Right cardiac atrium (tissue), 5 donors: ENCODE data around the gene PTTG1IP. TPM values are rescaled to one million over a fixed set of nuclear protein-coding genes. Genes with fewer than 3 reads are reported as not detected.

Source experiments
- ATAC-seq, 2 donors: fragments of 200-7000 bp; cut with Tn5 transposase; one replicate each; pipeline versions ENCODE4 v1.8.0 to v1.9.1; 2020; ENCODE audit warnings: moderate library complexity in 2 of 2, mild to moderate bottlenecking in 1 of 2
- DNase-seq, 3 donors: peaks; one replicate each; pipeline ENCODE4 v3.0.0-alpha.2; 2020
- H3K27ac ChIP-seq: one replicate; pipeline ENCODE4 v1.5.1; 2013; ENCODE audit warnings: mild to moderate bottlenecking, low read length, control low read depth, moderate library complexity
- H3K27me3 ChIP-seq: one replicate; pipeline ENCODE4 v1.6.1; 2013; ENCODE audit not compliant: control insufficient read depth, insufficient read depth
- H3K4me1 ChIP-seq: one replicate; pipeline ENCODE4 v1.6.1; 2013; ENCODE audit warnings: low read length; ENCODE audit not compliant: control insufficient read depth, insufficient read depth
- H3K4me3 ChIP-seq: one replicate; pipeline ENCODE4 v1.5.1; 2013; ENCODE audit warnings: low read length, control low read depth
- H3K9me3 ChIP-seq: one replicate; pipeline ENCODE4 v1.6.1; 2013; ENCODE audit warnings: low read length; ENCODE audit not compliant: control insufficient read depth
- WGBS: extraction: QIAGEN DNeasy Blood & Tissue Kit; methylation state at CpG from one replicate; pipeline ENCODE4 v1.1.7; 2013; 5-methylcytosine and 5-hydroxymethylcytosine counted together
- intact Hi-C, 4 donors: fragments of 100-400 bp; cut with DNase I; formaldehyde crosslinking; loops; one replicate each; pipeline versions ENCODE4 v1.11.0 to v1.14.0; 2022 to 2023
- polyA plus RNA-seq: library from polyadenylated mRNA; stranded (reverse); fragments of 200-250 nt; gene quantifications from one replicate; pipeline ENCODE4 v1.2.3, GENCODE V29; 2013
- total RNA-seq, 4 donors: library from RNA; stranded (reverse); fragmentation: NEBNext Ultra II Directional; extraction: Animal tissue kit (Norgen Biotek cat#: 25700); gene quantifications; one replicate each; pipeline ENCODE4 v1.2.1, GENCODE V29; 2021
- donor health status: healthy with polysubstance abuse.
- donor health status: DM: no; HTN: yes; CAD: no.
- donor health status: DM: no; HTN: no; CAD: no.
- donor health status: DM: no; HTN: yes; CAD: no; lungs with severe emphysema.
- donor health status: DM: yes; HTN: yes; CAD: no.

Gene PTTG1IP
- total and polyA plus RNA-seq, 5 donors: 172 to 206 (median 195) TPM

- no peak overlapping the region for H3K27ac ChIP-seq
- H3K9me3 ChIP-seq: no peaks in the 10 kb centered on the region
- no peak for ATAC-seq
- H3K27me3 ChIP-seq: no peaks in the 10 kb centered on the region
- no peak overlapping the region for H3K4me3 ChIP-seq
- H3K4me1 ChIP-seq: peaks cover 2% of the 10 kb centered on the region
- WGBS: 88% methylated on average over 12 of the region's 12 CpGs
- intact Hi-C loops: loop anchor here in 1 of 4 donors (10.0 kb wide), 1 partner anchor 72 kb away; the partner anchor contains the start of gene UBE2G2
- no peak for DNase-seq
These were observed 3.5 kb upstream of the PTTG1IP start for GRCh38 chr21:44876849-44877575.

- no peak for DNase-seq
- ATAC-seq: peak in 1 of 2 donors; percentile 6
- peak overlapping the region; percentile 44 for H3K4me3 ChIP-seq
- WGBS: 14% methylated on average over 6 of the region's 6 CpGs
- no peaks in the 10 kb centered on the region for H3K9me3 ChIP-seq
- intact Hi-C loops: loop anchor here in 1 of 4 donors (10.0 kb wide), 1 partner anchor 71 kb away; the partner anchor contains the start of gene UBE2G2
- no peaks in the 10 kb centered on the region for H3K27me3 ChIP-seq
- peak overlapping the region; percentile 78 for H3K27ac ChIP-seq
- H3K4me1 ChIP-seq: peaks cover 4% of the 10 kb centered on the region
These were observed 1.8 kb upstream of the PTTG1IP start for GRCh38 chr21:44875316-44875700.

GRCh38 chr21:44874497-44875315 lies 1.2 kb upstream of the PTTG1IP start:
- peak; percentile 84 to 93 (median 92) for DNase-seq
- Histone ChIP-seq H3K9me3 (no peaks in the 10 kb centered on the region), H3K4me3 (peak overlapping the region; percentile 44), H3K27me3 (no peaks in the 10 kb centered on the region), H3K27ac (peak overlapping the region; percentile 78), H3K4me1 (peaks cover 4% of the 10 kb centered on the region)
- ATAC-seq: peak; percentile 54 to 63
- intact Hi-C loops: loop anchor here (5.0 to 10.0 kb wide), 3 partner anchors 57 to 72 kb away; partner anchors contain the start of genes SUMO3 (in 2 of the 4) and UBE2G2 (in 2 of the 4)
- WGBS: 10% methylated on average over 49 of the region's 49 CpGs

- Histone ChIP-seq H3K9me3 (no peaks in the 10 kb centered on the region), H3K4me3 (peak overlapping the region; percentile 44), H3K4me1 (peaks cover 5% of the 10 kb centered on the region), H3K27me3 (no peaks in the 10 kb centered on the region), H3K27ac (peak overlapping the region; percentile 78)
- intact Hi-C loops: loop anchor here (5.0 to 10.0 kb wide), 3 partner anchors 57 to 72 kb away; partner anchors contain the start of genes SUMO3 (in 2 of the 4) and UBE2G2 (in 2 of the 4)
- 6% methylated on average over 20 of the region's 20 CpGs for WGBS
- no peak for DNase-seq
- ATAC-seq: no peak
These were observed 678 bp upstream of the PTTG1IP start for GRCh38 chr21:44874240-44874496.

- intact Hi-C loops: loop anchor here (5.0 to 10.0 kb wide), 3 partner anchors 56 to 71 kb away; partner anchors contain the start of genes SUMO3 (in 2 of the 4) and UBE2G2 (in 2 of the 4)
These were observed 688 bp downstream of the PTTG1IP start for GRCh38 chr21:44872649-44873355.

GRCh38 chr21:44872323-44872648 lies 1.2 kb downstream of the PTTG1IP start:
- Histone ChIP-seq H3K9me3 (no peaks in the 10 kb centered on the region), H3K4me3 (peak overlapping the region; percentile 59), H3K27me3 (no peaks in the 10 kb centered on the region), H3K27ac (peak overlapping the region; percentile 32), H3K4me1 (peaks cover 17% of the 10 kb centered on the region)
- WGBS: 10% methylated on average over 3 of the region's 3 CpGs
- intact Hi-C loops: loop anchor here (5.0 to 10.0 kb wide), 3 partner anchors 55 to 70 kb away; partner anchors contain the start of genes SUMO3 (in 2 of the 4) and UBE2G2 (in 2 of the 4)
- DNase-seq (no peak), ATAC-seq (no peak)

More at GRCh38 chr21:44872649-44873355, 688 bp downstream of the PTTG1IP start:
- peaks cover 15% of the 10 kb centered on the region for H3K4me1 ChIP-seq
- no peaks in the 10 kb centered on the region for H3K9me3 ChIP-seq
- peak overlapping the region; percentile 59 for H3K4me3 ChIP-seq
- peak overlapping the region; percentile 32 for H3K27ac ChIP-seq
- ATAC-seq (no peak), DNase-seq (peak; percentile 54 to 79 (median 73))
- under 1% methylated on average over 65 of the region's 65 CpGs for WGBS
- H3K27me3 ChIP-seq: no peaks in the 10 kb centered on the region

GRCh38 chr21:44871576-44872269 lies 1.8 kb downstream of the PTTG1IP start:
- Histone ChIP-seq H3K27me3 (no peaks in the 10 kb centered on the region), H3K4me3 (peak overlapping the region; percentile 59), H3K27ac (peak overlapping the region; percentile 32), H3K9me3 (no peaks in the 10 kb centered on the region), H3K4me1 (peaks cover 17% of the 10 kb centered on the region)
- DNase-seq (peak in 2 of 3 donors; percentile 65 to 71), ATAC-seq (peak; percentile 10 to 30)
- 16% methylated on average over 14 of the region's 14 CpGs for WGBS
- intact Hi-C loops: loop anchor here (5.0 to 10.0 kb wide), 3 partner anchors 54 to 69 kb away; partner anchors contain the start of genes SUMO3 (in 2 of the 4) and UBE2G2 (in 2 of the 4)

GRCh38 chr21:44870748-44871495 lies 2.6 kb downstream of the PTTG1IP start:
- 52% methylated on average over 10 of the region's 10 CpGs for WGBS
- intact Hi-C loops: loop anchor here (5.0 to 10.0 kb wide), 3 partner anchors 54 to 69 kb away; partner anchors contain the start of genes SUMO3 (in 2 of the 4) and UBE2G2 (in 2 of the 4)
- DNase-seq (peak; percentile 57 to 90 (median 87)), ATAC-seq (no peak)
- Histone ChIP-seq H3K9me3 (no peaks in the 10 kb centered on the region), H3K27me3 (no peaks in the 10 kb centered on the region), H3K4me3 (peak overlapping the region; percentile 59), H3K4me1 (peaks cover 20% of the 10 kb centered on the region), H3K27ac (peak overlapping the region; percentile 93)
